ENCODE results near the gene ELOVL7.

Gene ELOVL7

DNA sequence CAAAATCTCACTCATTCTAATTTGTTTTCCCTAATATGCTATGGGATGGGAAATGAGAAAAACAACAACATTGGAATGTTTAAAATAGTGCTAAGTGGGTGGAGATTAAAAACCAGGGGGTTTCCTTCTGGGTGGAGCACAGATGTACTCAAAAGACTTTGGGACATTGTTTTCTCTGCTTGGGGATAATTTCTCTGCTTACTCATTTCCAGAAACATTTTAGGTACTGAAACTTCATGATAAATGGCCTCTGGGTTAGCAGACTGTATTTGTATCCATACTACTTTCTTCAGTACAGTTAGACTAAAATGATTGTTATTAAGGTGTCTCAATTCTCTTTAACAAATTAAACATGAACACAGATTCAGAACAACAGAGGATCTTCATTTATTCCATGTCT, 17.4 kb downstream of the ELOVL7 start:
- Histone ChIP-seq H3K27ac (replicated peaks) (no peak overlapping the region), H3K27me3 (ENCODE audit: insufficient read depth, poor library complexity, severe bottlenecking) (no peaks in the 10 kb centered on the region), H3K4me3 (replicated peaks; ENCODE audit: insufficient read depth, low read length) (no peak overlapping the region)
- no peak for TF ChIP-seq POLR2AphosphoS5 (IDR thresholded peaks at IDR 0.05; ENCODE audit: low read depth)
- no peak for TF ChIP-seq SPI1 (IDR thresholded peaks at IDR 0.05; ENCODE audit: borderline replicate concordance, low read depth)
- DNase-seq (ENCODE audit: low read depth in 1 of 2, low spot score in 1 of 2), result no peak

DNA sequence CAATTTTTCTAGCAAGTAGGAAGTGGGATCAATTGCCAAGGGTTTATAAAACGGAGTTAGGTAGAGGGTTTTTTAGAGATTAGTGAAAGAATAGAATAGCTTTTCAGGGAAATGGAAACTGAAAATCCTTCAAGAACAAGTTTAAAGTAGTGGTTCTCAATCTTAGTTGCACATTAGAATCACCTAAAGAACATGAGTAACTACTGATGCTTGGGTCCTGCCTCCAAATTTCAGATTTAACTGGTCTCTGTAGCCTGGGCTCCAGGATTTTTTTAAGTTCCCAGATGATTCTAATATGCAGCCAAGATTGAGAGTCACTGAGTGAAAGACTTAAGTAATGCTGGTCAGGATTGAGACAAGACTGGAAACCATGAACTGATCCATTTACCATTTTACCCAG, 20.5 kb downstream of the ELOVL7 start:
- DNase-seq (ENCODE audit: low read depth in 1 of 2, low spot score in 1 of 2), result no peak
- no peak for TF ChIP-seq SPI1 (IDR thresholded peaks at IDR 0.05; ENCODE audit: borderline replicate concordance, low read depth)
- TF ChIP-seq, protein P1, sequence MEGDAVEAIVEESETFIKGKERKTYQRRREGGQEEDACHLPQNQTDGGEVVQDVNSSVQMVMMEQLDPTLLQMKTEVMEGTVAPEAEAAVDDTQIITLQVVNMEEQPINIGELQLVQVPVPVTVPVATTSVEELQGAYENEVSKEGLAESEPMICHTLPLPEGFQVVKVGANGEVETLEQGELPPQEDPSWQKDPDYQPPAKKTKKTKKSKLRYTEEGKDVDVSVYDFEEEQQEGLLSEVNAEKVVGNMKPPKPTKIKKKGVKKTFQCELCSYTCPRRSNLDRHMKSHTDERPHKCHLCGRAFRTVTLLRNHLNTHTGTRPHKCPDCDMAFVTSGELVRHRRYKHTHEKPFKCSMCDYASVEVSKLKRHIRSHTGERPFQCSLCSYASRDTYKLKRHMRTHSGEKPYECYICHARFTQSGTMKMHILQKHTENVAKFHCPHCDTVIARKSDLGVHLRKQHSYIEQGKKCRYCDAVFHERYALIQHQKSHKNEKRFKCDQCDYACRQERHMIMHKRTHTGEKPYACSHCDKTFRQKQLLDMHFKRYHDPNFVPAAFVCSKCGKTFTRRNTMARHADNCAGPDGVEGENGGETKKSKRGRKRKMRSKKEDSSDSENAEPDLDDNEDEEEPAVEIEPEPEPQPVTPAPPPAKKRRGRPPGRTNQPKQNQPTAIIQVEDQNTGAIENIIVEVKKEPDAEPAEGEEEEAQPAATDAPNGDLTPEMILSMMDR (IDR thresholded peaks at IDR 0.05; ENCODE audit: insufficient read depth, low read length), result no peak

DNA sequence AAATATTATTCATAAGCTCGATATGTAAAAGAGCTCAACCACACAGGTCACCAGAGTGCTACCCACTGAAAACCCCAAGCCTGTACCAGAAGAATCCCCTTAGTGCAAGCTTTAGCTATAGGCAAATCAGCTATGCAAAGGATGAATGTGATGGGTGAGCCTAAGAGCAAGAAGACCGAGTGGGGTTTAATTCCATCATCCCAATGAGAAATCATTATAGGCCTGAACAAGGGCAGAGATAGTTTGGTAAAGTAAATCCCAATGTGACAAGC, 21.8 kb downstream of the ELOVL7 start:
- TF ChIP-seq, protein P1 (IDR thresholded peaks at IDR 0.05; ENCODE audit: insufficient read depth, low read length), result no peak
- TF ChIP-seq, protein P2, sequence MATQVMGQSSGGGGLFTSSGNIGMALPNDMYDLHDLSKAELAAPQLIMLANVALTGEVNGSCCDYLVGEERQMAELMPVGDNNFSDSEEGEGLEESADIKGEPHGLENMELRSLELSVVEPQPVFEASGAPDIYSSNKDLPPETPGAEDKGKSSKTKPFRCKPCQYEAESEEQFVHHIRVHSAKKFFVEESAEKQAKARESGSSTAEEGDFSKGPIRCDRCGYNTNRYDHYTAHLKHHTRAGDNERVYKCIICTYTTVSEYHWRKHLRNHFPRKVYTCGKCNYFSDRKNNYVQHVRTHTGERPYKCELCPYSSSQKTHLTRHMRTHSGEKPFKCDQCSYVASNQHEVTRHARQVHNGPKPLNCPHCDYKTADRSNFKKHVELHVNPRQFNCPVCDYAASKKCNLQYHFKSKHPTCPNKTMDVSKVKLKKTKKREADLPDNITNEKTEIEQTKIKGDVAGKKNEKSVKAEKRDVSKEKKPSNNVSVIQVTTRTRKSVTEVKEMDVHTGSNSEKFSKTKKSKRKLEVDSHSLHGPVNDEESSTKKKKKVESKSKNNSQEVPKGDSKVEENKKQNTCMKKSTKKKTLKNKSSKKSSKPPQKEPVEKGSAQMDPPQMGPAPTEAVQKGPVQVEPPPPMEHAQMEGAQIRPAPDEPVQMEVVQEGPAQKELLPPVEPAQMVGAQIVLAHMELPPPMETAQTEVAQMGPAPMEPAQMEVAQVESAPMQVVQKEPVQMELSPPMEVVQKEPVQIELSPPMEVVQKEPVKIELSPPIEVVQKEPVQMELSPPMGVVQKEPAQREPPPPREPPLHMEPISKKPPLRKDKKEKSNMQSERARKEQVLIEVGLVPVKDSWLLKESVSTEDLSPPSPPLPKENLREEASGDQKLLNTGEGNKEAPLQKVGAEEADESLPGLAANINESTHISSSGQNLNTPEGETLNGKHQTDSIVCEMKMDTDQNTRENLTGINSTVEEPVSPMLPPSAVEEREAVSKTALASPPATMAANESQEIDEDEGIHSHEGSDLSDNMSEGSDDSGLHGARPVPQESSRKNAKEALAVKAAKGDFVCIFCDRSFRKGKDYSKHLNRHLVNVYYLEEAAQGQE (IDR thresholded peaks at IDR 0.05; ENCODE audit: insufficient replicate concordance, low read depth), result no peak
- TF ChIP-seq POLR2AphosphoS5 (IDR thresholded peaks at IDR 0.05; ENCODE audit: low read depth) (no peak), GABPA (IDR thresholded peaks at IDR 0.05; ENCODE audit: low read depth) (no peak), SPI1 (IDR thresholded peaks at IDR 0.05; ENCODE audit: borderline replicate concordance, low read depth) (no peak)
- DNase-seq (ENCODE audit: low read depth in 1 of 2, low spot score in 1 of 2), result no peak

More for the DNA sequence above, 20.5 kb downstream of the ELOVL7 start:
- Histone ChIP-seq H3K27ac (replicated peaks) (no peak overlapping the region), H3K27me3 (ENCODE audit: insufficient read depth, poor library complexity, severe bottlenecking) (no peaks in the 10 kb centered on the region), H3K4me3 (replicated peaks; ENCODE audit: insufficient read depth, low read length) (no peak overlapping the region)

DNA sequence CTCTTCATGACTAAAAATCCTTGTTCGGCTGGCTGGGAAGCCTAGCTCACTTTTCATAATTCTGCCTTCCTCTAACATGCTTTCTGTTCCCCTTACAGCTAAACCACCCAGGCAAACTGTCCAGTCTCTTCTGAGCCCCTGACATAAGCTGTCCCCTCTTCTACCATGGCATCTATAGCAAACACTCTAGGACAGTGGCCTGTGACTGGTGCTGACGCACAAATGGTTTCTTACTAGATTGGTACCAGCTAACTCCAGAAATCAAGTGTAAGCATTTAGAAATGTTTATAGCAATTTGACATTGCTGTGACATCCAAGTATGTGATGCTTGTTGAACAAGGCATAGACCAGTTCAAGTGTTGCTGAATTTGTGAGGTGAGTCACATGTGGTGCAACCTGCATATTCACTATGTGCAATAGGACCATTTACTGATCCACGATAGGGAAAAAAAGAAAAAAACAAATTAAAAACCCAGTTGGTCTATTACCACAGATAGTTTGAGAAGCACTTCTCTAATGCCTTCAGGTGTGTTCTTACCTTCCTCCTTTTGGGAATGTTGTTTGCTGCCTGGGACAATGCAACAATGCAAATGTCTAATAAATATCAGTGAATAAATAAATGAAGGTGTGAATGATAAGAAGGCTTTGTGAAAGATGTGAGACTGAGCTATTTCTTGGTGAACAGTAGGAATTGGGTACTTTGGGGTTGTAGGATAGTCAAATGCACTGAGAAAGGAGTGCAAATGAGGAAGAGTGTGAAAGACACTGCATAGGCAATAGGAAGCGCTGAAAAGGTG, 22.4 kb downstream of the ELOVL7 start:
- no peak for DNase-seq (ENCODE audit: low read depth in 1 of 2, low spot score in 1 of 2)
- H3K27ac ChIP-seq (replicated peaks), result no peak overlapping the region

More for the DNA sequence above, 21.8 kb downstream of the ELOVL7 start:
- Histone ChIP-seq H3K27me3 (ENCODE audit: insufficient read depth, poor library complexity, severe bottlenecking) (no peaks in the 10 kb centered on the region), H3K27ac (replicated peaks) (no peak overlapping the region), H3K4me3 (replicated peaks; ENCODE audit: insufficient read depth, low read length) (no peak overlapping the region)

More for the DNA sequence above, 22.4 kb downstream of the ELOVL7 start:
- Histone ChIP-seq H3K4me3 (replicated peaks; ENCODE audit: insufficient read depth, low read length) (no peak overlapping the region), H3K27me3 (ENCODE audit: insufficient read depth, poor library complexity, severe bottlenecking) (no peaks in the 10 kb centered on the region)
- TF ChIP-seq, protein P1 (IDR thresholded peaks at IDR 0.05; ENCODE audit: insufficient read depth, low read length), result no peak
- TF ChIP-seq POLR2AphosphoS5 (IDR thresholded peaks at IDR 0.05; ENCODE audit: low read depth), result no peak
- no peak for TF ChIP-seq SPI1 (IDR thresholded peaks at IDR 0.05; ENCODE audit: borderline replicate concordance, low read depth)
- TF ChIP-seq, protein P2 (IDR thresholded peaks at IDR 0.05; ENCODE audit: insufficient replicate concordance, low read depth), result no peak
- TF ChIP-seq GABPA (IDR thresholded peaks at IDR 0.05; ENCODE audit: low read depth), result no peak
